Sigmoid colon (tissue), 4 donors: Measurements from ENCODE around the gene SEPTIN6.
"Not testable (repeated sequence)": the region's sequence is repeated elsewhere in the genome, so short reads cannot be mapped to it uniquely, and the experiment has no call there.

ENCODE experiments used
- POLR2A ChIP-seq, 2 donors: fragments of 450-650 bp; IDR thresholded peaks; one replicate each; pipeline ENCODE4 v1.6.1; 2016; ENCODE audit warnings: antibody characterized with exemption in 2 of 2, mild to moderate bottlenecking in 2 of 2, moderate library complexity in 2 of 2
- POLR2AphosphoS5 ChIP-seq, 4 donors: sonication (generic); formaldehyde crosslinking; IDR thresholded peaks; one replicate each; pipeline ENCODE4 v1.6.1; 2017; ENCODE audit warnings: antibody characterized with exemption in 4 of 4
- TF ChIP-seq, protein P1 (sequence below), 4 experiments: fragments of 450-650 bp in 3 of 4; fragments of 200-600 bp in 1 of 4; IDR thresholded peaks; one replicate each; pipeline ENCODE4 v1.5.1; 2016 to 2019; ENCODE audit warnings: antibody characterized with exemption in 4 of 4, mild to moderate bottlenecking in 3 of 4, moderate library complexity in 2 of 4

DNA sequence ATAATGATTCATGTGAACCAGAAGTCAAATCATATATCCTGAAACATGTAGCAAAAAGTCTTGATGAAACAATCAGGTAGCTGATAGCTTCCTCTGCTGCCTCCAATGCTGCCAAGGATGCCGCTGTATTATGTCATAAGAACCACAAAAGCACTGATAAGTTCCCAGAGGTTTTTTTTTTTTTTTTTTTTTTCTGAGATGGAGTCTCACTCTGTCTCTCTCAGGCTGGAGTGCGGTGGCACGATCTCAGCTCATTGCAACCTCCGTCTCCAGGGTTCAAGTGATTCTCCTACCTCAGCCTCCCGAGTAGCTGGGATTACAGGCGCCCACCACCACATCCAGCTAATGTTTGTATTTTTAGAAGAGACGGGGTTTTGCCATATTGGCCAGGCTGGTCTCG, 8.7 kb downstream of the SEPTIN6 start:
- TF ChIP-seq, protein P1, sequence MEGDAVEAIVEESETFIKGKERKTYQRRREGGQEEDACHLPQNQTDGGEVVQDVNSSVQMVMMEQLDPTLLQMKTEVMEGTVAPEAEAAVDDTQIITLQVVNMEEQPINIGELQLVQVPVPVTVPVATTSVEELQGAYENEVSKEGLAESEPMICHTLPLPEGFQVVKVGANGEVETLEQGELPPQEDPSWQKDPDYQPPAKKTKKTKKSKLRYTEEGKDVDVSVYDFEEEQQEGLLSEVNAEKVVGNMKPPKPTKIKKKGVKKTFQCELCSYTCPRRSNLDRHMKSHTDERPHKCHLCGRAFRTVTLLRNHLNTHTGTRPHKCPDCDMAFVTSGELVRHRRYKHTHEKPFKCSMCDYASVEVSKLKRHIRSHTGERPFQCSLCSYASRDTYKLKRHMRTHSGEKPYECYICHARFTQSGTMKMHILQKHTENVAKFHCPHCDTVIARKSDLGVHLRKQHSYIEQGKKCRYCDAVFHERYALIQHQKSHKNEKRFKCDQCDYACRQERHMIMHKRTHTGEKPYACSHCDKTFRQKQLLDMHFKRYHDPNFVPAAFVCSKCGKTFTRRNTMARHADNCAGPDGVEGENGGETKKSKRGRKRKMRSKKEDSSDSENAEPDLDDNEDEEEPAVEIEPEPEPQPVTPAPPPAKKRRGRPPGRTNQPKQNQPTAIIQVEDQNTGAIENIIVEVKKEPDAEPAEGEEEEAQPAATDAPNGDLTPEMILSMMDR (IDR thresholded peaks at IDR 0.05), result not testable (repeated sequence)
- TF ChIP-seq POLR2AphosphoS5, POLR2A (IDR thresholded peaks at IDR 0.05): not testable (repeated sequence)
